Measurements from ENCODE around the gene MRAP.

Gene MRAP

GRCh38 chr21:32328595-32328994, 29.9 kb downstream of the MRAP start (continued):
- TF ChIP-seq ZSCAN4 (tag by site-specific recombination; IDR thresholded peaks at IDR 0.05) = no peak
- TF ChIP-seq ZNF211 (tag by site-specific recombination; IDR thresholded peaks at IDR 0.05; ENCODE audit: low read depth) = no peak
- TF ChIP-seq ZNF76 (tag by site-specific recombination; IDR thresholded peaks at IDR 0.05; ENCODE audit: borderline replicate concordance, low read depth) = no peak

- Histone ChIP-seq H3K27ac (ENCODE audit: extremely low read depth, low read depth, low read length) (no peak overlapping the region), H3K4me1 (ENCODE audit: control insufficient read depth, insufficient read depth, low read length) (no peaks in the 10 kb centered on the region), H3K4me3 (ENCODE audit: low read depth, low read length) (no peak overlapping the region), H3K9me3 (ENCODE audit: control insufficient read depth, insufficient read depth, low read depth, low read length) (no peaks in the 10 kb centered on the region), H3K36me3 (ENCODE audit: control insufficient read depth in 2 of 2, insufficient read depth in 1 of 2, low read length in 2 of 2) (peaks cover 31 to 77% of the 10 kb centered on the region in 2 experiments)
- CTCF ChIA-PET = no interaction called here
- POLR2A ChIA-PET = no interaction called here
- no peak for TF ChIP-seq ZNF416 (tag by site-specific recombination; IDR thresholded peaks at IDR 0.05)
- TF ChIP-seq ZNF76 (tag by site-specific recombination; IDR thresholded peaks at IDR 0.05; ENCODE audit: borderline replicate concordance, low read depth) = no peak
- no peak for TF ChIP-seq ZNF558 (tag by site-specific recombination; IDR thresholded peaks at IDR 0.05)
- TF ChIP-seq GLIS1 (tag by site-specific recombination; IDR thresholded peaks at IDR 0.05) = no peak
- no peak for TF ChIP-seq ZNF184 (tag by site-specific recombination; IDR thresholded peaks at IDR 0.05)
- no peak for TF ChIP-seq PRDM2 (tag by site-specific recombination; IDR thresholded peaks at IDR 0.05; ENCODE audit: borderline replicate concordance)
- no peak for TF ChIP-seq ZNF175 (tag by site-specific recombination; IDR thresholded peaks at IDR 0.05)
Measured at GRCh38 chr21:32329331-32329730, 30.7 kb downstream of the MRAP start.

GRCh38 chr21:32329776-32330175, 31.1 kb downstream of the MRAP start:
- ChIA-PET CTCF (interaction anchor here (0.6 to 0.7 kb wide), 2 partner anchors 11 to 874 kb away, joined by 3 read pairs; no protein-coding TSS in a partner anchor), POLR2A (no interaction called here)
- TF ChIP-seq SP3 (tag by site-specific recombination; IDR thresholded peaks at IDR 0.05) (no peak), ZNF302 (tag by site-specific recombination; IDR thresholded peaks at IDR 0.05; ENCODE audit: low read depth) (no peak), MYNN (tag by site-specific recombination; IDR thresholded peaks at IDR 0.05; ENCODE audit: borderline replicate concordance) (no peak), ZBTB44 (tag by site-specific recombination; IDR thresholded peaks at IDR 0.05) (no peak), ZNF747 (tag by site-specific recombination; IDR thresholded peaks at IDR 0.05) (no peak), ZNF423 (tag by site-specific recombination; IDR thresholded peaks at IDR 0.05) (no peak), TCF7L2 (IDR thresholded peaks at IDR 0.05; ENCODE audit: borderline replicate concordance, low read depth, low read length) (no peak), BCL11B (tag by site-specific recombination; IDR thresholded peaks at IDR 0.05; ENCODE audit: low read depth) (no peak), ZNF658 (tag by site-specific recombination; IDR thresholded peaks at IDR 0.05) (no peak), OVOL3 (tag by site-specific recombination; IDR thresholded peaks at IDR 0.05) (no peak), ZNF555 (tag by site-specific recombination; conservative IDR thresholded peaks at IDR 0.05) (no peak), ZSCAN30 (tag by site-specific recombination; IDR thresholded peaks at IDR 0.05) (no peak)
- Histone ChIP-seq H3K4me3 (ENCODE audit: low read depth, low read length) (no peak overlapping the region), H3K9me3 (ENCODE audit: control insufficient read depth, insufficient read depth, low read depth, low read length) (no peaks in the 10 kb centered on the region), H3K4me1 (ENCODE audit: control insufficient read depth, insufficient read depth, low read length) (no peaks in the 10 kb centered on the region), H3K27ac (ENCODE audit: extremely low read depth, low read depth, low read length) (no peak overlapping the region), H3K36me3 (ENCODE audit: control insufficient read depth in 2 of 2, insufficient read depth in 1 of 2, low read length in 2 of 2) (peaks cover 26 to 77% of the 10 kb centered on the region in 2 experiments)

Measured in HEK293 (cell line).